Endometrium (tissue), 2 donors: ENCODE results near the gene SPATA3.

Source experiments
- FAIRE-seq: peaks from 2 replicates; lab custom pipeline; 2012; peaks lifted over from hg19 to GRCh38; lab: Jason Lieb, UNC
- donor health status: control.
- donor health status: control.

The SPATA3 gene

DNA sequence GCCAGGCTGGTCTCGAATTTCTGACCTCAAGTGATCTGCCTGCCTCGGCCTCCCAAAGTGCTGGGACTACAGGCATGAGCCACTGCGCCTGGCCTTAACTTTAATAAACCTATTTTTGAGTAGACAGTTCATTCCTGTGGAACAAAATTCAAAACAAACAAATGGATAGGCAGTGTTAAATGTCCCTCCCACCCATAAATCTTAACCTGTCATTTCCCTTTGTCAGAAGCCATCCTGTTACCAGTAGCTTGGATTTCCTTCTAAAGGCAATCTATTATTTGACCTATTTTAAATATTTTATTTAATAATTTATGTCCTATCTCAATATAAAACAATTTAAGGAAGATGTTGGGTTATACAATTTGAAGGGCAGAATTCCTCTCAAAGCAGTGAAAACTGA is 34.8 kb downstream of the SPATA3 start:
- no peak for FAIRE-seq

DNA sequence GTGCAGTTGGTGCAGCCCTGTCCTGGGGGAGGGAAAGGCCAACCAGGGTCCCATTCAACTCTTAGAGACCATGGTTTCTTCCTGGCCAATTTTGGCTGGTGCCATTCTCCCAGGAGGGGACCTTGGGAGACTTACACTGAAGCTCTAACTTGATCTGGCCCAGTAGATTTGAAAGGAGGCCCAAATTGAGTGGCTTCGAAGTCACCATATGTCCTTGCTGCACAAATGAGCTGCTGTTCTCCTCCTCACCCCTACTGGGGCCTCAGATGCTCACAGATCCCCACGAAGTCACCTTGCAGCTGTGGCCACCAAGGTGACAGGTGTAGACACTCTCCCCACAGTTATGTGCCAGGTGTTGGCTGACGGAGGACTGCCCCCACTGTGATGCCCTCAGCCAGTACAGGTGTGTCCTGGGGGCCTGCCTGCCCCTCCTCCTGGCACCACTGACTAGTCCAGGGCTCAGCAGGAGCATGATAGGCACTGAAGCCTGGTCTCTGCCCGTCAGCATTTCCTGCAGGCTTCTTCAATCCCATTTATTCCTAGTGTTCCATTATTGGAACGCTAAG is 36.7 kb downstream of the SPATA3 start:
- FAIRE-seq, result no peak

DNA sequence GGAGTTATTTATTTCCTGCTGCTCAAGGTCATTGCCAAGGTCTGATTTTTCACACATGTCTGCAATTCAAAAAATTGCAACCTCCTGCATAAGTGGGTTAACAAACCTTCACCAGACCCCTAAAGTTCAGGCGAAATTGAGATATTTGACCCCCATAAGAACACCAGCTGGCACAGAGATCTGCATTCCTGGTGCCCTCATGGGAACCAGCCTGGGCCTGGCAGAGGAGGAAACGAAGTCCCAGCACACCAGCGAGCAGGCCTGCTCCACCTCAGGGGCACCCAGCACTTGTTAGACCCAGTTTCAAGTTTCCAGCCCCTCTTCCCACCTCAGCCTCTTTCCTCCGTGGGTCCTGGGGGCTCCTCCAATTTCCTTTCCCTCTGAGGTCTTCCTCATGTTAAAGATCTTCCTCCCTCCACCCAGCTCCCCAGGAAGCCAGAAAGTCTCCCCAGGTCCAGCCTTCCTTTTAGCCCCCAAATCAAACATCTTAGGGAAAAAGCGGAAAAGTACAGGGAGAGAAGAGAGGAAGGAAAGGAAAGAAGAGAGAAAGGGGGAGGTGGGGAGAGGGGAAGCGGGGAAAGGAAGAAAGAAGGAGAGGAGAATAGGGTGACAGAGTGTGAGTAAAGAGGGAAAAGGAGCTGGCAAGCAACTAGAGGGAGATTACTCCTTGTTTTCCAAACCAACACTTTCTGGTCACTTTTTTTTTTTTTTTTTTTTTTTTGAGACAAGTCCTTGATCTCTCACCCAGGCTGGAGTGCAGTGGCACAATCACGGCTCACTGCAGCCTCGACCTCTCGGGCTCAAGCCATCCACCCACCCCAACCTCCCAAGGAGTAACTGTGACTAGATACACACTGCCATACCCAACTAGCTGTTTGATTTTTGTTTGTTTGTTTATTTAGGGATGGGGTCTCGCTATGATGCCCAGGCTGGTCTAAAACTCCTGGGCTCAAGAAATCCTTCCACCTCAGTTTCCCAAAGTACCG is 37.5 kb downstream of the SPATA3 start:
- no peak for FAIRE-seq

DNA sequence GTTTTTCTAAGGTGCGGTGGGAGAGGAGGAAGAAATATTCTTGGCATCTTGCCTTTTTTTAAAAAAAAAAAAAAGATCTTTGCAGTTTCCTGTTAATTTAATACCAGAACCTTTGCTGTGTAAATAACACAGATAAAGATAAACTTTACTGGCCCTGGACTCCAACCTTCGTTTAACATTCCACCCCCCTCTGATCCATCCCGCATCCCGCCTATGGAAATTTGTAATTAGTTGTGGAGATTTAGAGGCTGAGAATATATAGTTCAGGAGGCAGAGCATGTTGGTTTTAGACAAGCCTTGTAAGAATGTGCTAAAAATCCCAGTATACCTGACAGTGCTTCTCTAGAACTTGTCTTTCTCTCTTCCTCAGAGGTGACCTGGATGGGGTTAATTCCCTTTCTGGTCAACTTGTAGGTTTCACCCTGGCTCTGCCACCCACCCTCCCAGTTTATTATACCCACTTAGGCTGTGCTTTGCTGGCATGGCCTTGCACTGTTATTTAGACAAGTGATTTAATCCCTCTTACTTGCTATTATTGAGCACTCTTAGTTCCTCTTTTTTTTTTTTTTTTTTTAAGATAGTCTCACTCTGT is 38.5 kb downstream of the SPATA3 start:
- FAIRE-seq, result no peak

DNA sequence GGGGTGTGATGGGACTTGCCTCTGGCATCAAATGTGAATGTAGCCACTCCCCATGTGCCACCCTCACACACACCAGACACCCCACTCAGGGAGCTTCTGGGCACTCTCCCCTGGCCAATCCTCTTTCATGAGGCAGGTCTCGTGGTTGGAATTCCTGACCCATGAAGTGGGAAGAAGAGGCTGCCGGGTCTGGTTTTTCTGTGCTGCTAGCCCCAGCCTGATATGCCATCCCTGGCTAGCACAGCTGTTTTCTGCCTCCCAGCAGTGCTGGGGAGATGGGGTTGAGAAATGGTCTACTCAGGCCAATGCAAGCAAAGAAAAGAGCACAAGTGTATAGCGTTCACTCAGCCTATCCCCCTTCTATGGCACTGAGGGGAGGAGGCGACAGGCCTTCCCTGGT is 40.2 kb downstream of the SPATA3 start:
- FAIRE-seq, result no peak

DNA sequence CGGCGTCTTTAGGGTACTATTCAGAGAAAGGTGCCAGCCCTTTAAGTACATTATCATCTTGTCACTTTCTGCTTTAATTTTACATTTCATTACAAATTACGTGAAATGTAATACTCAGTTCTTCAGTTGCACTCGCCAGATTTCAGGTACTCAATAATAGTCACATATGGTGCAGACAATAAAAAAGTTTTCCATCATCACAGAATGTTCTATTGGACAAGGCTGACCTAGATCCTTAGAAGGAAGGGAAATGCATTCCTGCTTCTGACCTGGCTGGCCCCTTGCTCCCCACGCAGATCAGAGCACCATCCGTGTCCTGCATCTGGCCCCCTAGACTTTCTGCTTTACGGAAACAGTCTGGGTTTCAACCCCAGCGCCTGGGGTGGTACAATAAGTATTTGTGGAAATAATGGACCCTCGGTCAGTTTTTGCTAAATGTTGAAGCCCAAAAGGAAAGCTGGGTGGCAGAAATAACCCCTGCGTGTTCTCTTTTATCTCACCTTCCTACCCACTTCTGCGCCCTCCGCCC is 40.7 kb downstream of the SPATA3 start:
- no peak for FAIRE-seq

DNA sequence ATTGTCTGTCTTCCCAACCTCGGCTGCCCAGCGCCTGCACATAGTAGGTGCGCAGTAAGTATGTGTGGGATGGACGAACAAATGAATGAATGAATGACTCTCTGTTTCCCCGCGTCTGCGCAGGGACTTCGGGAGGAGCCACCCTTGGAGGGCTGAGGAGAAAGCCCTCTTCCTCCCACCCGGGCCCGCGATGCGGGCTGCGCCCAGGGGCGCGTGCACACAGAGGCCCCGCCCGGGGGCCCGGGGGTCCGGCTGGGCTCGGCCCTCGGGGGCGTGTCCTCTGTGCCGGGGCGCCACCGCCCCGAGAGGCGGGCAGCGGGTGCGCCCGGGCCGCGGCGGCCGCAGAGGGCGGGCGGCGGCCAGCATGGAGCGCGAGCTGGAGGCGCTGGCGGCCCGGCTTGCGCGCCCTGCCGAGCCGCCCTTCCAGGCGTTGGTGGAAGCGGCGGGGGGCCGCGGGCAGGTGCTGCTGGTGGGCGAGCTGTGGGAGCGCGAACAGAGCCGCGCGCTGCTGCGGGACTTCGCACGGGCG is 41.3 kb downstream of the SPATA3 start, which contains the start of gene C2orf72:
TSS of gene C2orf72 (plus strand) at position 322 of the 529 bp plus-strand sequence. CDS start at position 365, 43 bp downstream.
- FAIRE-seq, result no peak

DNA sequence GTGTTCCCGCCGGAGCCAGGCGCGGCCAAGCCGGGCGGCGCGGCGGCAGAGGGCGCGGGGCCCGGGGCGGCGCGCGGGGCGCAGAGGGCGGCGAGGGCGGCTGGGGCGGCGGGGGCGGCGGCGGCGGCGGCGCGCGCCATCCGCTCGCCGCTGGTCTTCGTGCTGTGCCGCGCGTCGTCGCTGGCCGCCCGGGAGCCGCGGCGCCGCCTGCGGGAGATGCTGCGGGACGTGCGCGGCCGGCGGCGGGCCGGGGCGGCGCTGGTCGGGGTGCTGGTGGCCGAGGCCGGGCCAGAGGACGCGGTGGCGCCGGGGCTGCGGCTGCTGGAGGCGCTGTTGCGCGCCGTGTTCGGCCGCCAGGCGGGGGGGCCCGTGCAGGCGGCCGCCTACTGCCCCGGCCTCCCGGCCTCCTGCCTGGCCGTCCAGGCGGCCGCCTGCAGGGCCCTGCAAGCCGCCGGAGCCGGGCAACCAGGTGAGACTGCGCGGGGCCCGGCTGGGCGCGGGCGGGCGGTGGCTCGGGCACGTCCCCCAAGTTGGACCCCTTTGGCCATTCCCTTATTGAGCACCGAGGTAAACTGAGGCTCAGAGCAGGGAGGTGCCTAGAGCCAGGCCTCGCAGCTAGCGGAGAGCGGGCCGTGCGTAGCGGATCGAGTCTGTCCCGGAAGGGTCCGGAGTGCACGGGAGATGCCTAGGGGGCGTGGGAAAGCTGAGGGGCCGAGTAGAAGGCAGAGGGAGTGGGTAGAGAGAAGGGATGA is 42.0 kb downstream of the SPATA3 start:
- no peak for FAIRE-seq

DNA sequence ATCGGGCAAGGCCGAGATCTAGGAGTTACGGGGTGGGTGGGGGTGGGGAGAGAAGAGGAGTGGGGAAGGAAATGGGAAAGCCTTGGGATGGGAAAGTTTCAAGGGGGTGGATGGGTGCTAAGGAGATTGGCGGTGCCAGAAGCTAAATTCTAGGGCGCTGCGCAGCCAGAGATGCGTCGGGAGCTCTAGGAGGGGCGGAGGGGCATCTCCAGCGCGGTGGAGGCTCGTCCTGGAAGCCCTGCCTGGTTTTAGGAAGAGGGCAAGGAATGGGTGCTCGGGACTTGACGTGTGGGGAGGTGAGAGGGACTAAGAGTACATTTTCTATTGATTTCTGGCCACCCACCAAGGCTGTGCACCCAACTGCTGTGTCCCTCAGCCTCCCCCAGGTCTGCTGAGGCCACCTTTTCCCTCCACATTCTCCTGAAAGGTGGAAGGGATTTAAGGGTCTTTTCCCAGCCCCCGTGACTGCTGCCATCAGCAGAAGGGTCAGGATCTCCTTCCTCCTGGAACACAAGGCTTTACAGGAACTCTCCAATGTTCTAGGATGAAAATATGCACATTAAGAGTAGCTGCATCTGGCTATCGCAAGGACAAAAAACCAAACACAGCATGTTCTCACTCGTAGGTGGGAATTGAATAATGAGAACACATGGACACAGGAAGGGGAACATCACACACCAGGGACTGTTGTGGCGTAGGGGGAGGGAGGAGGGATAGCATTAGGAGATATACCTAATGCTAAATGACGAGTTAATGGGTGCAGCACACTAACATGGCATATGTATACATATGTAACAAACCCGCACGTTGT is 42.8 kb downstream of the SPATA3 start:
- no peak for FAIRE-seq

DNA sequence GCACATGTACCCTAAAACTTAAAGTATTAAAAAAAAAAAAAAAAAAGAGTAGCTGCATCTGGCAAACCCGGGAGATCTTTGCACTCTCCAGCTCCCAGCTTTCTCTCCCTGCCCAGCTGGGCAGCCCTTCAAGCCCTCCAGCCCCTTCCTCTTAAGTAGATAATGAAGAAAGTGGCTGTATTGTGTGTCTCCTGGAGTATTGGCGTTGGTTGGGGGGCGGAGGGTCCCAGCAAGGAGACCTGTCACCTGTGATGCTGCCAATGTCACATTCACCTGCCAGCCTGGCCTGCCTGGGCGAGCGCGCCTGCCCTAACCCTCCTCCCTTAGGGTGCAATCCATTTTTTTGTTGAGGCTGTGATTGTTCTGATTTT is 43.4 kb downstream of the SPATA3 start:
- FAIRE-seq, result no peak

DNA sequence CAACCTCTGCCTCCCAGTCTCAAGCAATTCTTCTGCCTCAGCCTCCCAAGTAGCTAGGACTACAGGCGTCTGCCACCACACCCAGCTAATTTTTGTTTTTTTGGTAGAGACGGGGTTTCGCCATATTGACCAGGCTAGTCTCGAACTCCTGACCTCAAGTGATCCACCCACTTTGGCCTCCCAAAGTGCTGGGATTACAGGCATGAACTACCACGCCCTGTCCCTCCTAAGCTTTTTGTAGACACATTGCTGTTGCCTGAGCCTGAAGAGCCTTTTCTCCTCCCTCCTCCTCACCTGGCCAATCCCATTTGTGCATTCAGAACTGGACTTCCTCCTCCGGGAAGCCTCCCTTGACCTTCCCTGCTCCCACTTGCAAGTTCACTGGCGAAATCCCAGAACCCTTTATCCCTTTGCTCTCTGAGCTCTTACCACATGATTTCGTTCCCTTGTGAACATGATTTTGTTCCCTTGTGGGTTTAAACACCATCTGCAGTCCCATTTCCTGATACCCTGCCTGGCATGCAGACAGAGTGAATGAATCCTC is 44.0 kb downstream of the SPATA3 start:
- FAIRE-seq, result no peak

DNA sequence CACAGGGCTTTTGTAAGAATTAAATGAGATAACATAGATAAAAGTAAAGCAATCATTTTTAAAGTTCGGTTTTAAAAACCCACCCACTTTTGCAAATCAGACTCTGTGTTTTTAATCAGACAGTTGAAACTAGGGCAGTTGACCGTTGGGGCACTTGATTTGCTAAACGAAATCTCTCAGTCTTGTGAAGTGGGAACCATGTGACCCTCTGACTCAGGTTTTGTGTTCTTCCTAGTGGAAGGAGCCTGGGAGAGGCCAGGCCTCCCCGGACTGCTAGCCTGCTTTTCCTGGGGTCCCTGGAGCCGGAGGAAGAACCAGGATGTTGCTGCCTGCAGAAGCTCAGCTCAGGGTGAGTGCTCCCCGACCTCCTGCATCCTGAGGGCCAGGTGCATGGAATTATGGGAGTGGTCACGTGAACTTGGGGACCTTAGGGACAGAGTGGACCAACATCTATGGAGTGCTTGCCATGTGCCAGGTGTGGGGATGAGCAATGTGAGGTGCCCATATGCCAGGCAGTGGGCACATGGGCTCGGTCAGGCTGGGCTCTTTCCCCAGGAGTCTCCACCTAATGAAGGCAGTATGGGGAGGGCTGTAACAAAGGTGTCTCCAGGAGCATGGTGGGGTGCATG is 45.3 kb downstream of the SPATA3 start:
- FAIRE-seq, result no peak

DNA sequence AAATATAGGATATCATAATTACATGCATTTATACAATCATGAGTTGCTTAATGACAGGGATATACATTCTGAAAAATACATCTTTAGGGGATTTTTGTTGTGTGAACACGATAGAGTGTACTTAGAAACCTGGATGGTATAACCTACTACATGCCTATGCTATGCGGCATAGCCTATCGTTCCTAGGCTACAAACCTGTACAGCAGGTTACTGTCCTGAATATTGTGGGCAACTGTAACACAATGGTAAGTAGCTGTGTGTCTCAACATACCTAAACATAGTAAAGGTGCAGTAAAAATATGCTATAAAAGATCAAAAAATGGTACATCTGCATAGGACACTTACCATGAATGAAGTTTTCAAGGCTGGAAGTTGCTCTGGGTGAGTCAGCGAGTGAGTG is 47.9 kb downstream of the SPATA3 start:
- FAIRE-seq, result no peak

DNA sequence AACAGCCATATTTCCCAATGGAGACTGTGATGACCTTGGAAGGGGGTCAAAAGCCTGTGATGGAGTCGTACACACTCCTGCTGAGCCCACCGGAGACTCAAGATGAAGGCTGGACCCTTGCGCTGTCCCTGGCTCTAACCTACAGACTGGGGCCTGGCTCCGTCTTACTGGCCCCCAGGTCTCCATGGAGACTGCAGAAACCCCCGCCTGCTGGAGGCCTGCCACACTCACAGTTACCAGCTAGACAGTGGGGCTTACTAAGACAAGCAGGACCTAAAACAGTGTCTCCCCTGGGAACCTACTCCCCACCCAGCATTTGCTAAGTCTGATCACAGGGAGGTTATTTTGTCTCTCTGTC is 51.0 kb downstream of the SPATA3 start:
- no peak for FAIRE-seq

DNA sequence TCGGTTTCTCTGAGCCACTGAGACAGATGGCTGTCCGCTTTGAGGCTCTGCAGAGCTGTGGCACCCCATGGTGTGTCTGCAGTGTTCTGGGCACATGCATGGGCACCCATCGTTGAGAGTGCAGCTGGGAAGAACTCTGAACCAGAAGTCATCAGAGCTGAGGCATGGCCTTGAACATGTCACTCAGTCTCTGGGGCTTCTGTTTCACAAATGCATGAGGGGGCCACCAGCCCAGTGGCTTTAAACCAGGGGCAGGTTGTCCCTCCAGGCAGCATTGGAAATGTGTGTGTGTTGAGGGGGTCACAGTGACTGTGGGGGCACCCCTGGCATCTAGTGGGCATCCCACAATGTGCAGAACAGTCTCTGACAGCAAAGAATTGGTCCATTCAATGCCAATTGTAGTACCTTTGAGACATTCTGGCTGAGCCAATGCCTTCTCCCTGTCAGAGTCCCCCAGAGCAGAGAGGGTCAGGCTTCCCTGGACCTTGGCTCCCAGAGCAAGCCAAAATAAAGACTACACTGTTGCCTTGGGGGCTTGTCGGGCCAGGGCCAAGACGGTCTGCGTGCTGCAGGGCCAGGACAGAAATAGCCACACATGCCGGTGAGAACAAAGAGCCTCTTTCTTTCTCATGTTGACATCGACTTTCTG is 51.5 kb downstream of the SPATA3 start:
- FAIRE-seq, result no peak

DNA sequence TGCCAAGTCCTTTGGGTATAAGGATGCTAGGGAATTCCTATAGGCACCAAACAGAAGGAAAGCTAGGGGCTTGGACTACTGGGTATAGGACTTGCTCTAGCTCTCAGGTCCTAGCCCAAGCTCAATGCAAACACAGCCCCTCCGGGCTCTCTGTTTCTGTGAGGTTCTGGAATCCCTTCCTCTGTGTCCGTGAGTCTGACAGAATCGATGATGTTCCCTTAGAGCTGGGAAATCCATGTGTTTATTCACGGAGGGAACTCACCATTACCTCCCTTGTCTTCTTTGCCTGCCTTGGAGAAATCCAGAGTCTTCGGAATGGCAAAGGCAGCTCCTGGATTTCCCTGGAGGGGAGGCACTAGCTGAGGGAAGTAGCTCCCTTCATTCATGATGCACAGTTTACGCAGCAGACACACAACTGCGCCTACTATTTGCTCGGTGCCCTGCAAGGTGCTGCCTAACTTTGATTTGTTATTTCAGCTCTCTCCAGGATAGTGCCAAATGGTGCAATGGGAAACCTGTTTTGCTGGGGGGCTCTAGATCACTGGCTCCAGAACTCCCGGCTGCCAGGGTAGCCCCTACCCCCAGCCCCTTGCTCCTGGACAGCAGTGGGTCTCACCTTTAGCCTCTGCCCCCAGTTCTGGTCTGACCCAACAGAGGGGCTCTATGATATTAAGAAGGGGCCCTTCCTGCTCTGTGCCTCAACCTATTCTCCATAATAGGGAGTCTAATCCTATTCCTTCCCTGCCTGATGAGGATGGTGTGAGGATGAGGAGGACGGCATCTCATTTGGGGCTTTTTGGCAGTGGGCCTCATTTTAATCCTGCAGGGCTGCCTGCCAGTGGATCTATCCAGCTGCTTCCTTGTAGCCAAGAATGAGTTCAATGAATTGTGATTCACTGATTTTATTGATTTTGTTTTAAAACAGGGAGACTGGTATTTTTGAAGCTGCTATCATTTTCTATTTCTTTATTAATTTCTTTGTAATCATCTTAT is 52.3 kb downstream of the SPATA3 start:
- no peak for FAIRE-seq

DNA sequence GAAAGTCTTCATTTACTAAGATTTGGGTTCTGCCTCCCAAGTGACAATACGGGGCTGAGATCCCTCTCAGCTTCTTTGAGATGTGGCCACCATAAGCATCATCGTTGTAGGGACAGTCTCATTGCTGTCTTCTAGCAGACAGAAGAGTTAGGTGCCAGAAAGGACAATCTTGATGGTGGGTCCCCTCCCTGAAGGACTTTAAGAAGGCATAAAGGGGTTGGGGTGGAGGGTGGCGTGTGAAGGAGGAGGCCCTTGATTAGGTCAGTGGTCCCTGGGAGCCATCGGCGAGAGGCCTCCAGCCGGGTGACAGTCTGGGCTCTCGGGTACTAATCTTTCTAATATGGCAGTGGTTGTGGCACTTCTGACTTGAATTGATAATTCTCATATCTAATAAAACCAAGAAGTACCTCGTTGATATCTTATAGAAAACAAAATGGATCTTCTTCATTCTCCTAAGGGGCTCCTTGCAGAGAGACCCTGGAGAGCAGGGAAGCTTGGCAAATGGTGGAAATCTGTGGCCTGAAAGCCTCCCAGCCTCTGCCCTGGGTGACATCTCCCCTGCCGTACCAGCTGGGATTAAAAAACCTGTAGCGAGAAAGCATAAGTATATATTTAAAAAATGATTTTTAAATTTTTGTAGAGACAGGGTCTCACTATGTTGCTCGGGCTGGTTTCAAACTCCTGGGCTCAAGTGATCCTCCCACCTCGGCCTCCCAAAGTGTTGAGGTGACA is 53.5 kb downstream of the SPATA3 start:
- no peak for FAIRE-seq
